H1 (cell line): ENCODE measurements around the gene IGF2R. TPM values are rescaled to one million over a fixed set of nuclear protein-coding genes. Genes with fewer than 3 reads are reported as not detected.

Experiments
- CTCF ChIA-PET: fragments of 300-600 bp; sonication (Branson Sonifier 250); formaldehyde crosslinking; loops from one replicate; lab custom pipeline; 2021; ENCODE audit not compliant: partially characterized antibody; lab: Charles Lee
- POLR2A ChIA-PET: fragments of 300-600 bp; sonication (Branson Sonifier 250); formaldehyde crosslinking; loops from one replicate; lab custom pipeline; 2021; ENCODE audit warnings: inconsistent platforms; ENCODE audit not compliant: partially characterized antibody; lab: Charles Lee
- DNase-seq, 2 experiments: peaks; one replicate each; pipeline versions ENCODE4 v3.0.0 to v3.0.0-alpha.2; 2010 to 2022; ENCODE audit warnings: low spot score in 2 of 2, low read depth in 1 of 2, mixed read lengths in 1 of 2
- FAIRE-seq: peaks from 2 replicates; lab custom pipeline; 2011; peaks lifted over from hg19 to GRCh38; lab: Jason Lieb, UNC
- H2AFZ ChIP-seq: 2 replicates; pipeline ENCODE4 v1.8.1; 2012; ENCODE audit warnings: low read length, inconsistent platforms
- H2AK5ac ChIP-seq: 2 replicates; pipeline ENCODE4 v1.6.1; 2013; ENCODE audit warnings: low read depth, low read length
- H2BK120ac ChIP-seq: replicated peaks from 2 replicates; pipeline ENCODE3; 2013; ENCODE audit warnings: low read depth, low read length, inconsistent platforms
- H2BK12ac ChIP-seq: 2 replicates; pipeline ENCODE4 v1.6.1; 2013; ENCODE audit warnings: low read depth, low read length
- H2BK15ac ChIP-seq: 2 replicates; pipeline ENCODE4 v1.6.1; 2013; ENCODE audit warnings: low read length
- H2BK20ac ChIP-seq: 2 replicates; pipeline ENCODE4 v1.6.1; 2013; ENCODE audit warnings: low read length
- H2BK5ac ChIP-seq: 2 replicates; pipeline ENCODE4 v1.6.1; 2013; ENCODE audit warnings: low read depth, low read length
- H3K14ac ChIP-seq: 2 replicates; pipeline ENCODE4 v1.6.1; 2013; ENCODE audit warnings: inconsistent platforms; ENCODE audit not compliant: insufficient read length
- H3K18ac ChIP-seq: 2 replicates; pipeline ENCODE4 v1.6.1; 2013; ENCODE audit warnings: low read length; ENCODE audit errors: extremely low read depth
- H3K23ac ChIP-seq: 2 replicates; pipeline ENCODE4 v1.6.1; 2013; ENCODE audit warnings: inconsistent platforms; ENCODE audit not compliant: insufficient read length
- H3K23me2 ChIP-seq: 2 replicates; pipeline ENCODE4 v1.6.1; 2013; ENCODE audit warnings: low read depth, low read length
- H3K27ac ChIP-seq: 2 replicates; pipeline ENCODE4 v1.6.1; 2011; ENCODE audit warnings: low read depth, low read length, inconsistent platforms
- H3K27me3 ChIP-seq, 4 experiments: replicated peaks in 1 of 4; 1 replicate in 1 of 4; 2 replicates in 3 of 4; pipeline versions ENCODE4 v1.6.1 to v1.8.1; 2011 to 2013; ENCODE audit warnings: low read length in 3 of 4, mild to moderate bottlenecking in 3 of 4, inconsistent platforms in 2 of 4, mixed read lengths in 2 of 4, moderate library complexity in 1 of 4; ENCODE audit not compliant: control insufficient read depth in 3 of 4, insufficient read depth in 3 of 4; ENCODE audit errors: extremely low read depth in 1 of 4
- H3K36me3 ChIP-seq, 4 experiments: 2 replicates each; pipeline versions ENCODE4 v1.6.1 to v1.8.1; 2011 to 2013; ENCODE audit warnings: mild to moderate bottlenecking in 4 of 4, low read length in 3 of 4, moderate library complexity in 2 of 4, control low read depth in 1 of 4, inconsistent platforms in 1 of 4; ENCODE audit not compliant: insufficient read depth in 4 of 4, control insufficient read depth in 2 of 4
- H3K4ac ChIP-seq: replicated peaks from 2 replicates; pipeline ENCODE3; 2013; ENCODE audit warnings: low read length, low read depth, mixed read lengths, inconsistent platforms; ENCODE audit not compliant: insufficient read length
- H3K4me1 ChIP-seq, 4 experiments: replicated peaks in 1 of 4; 1 replicate in 1 of 4; 2 replicates in 3 of 4; pipeline versions ENCODE4 v1.6.1 to v1.8.1; 2011 to 2013; ENCODE audit warnings: low read length in 3 of 4, inconsistent platforms in 2 of 4, mixed read lengths in 1 of 4; ENCODE audit not compliant: insufficient read depth in 4 of 4, control insufficient read depth in 3 of 4
- H3K4me2 ChIP-seq, 2 experiments: 2 replicates each; pipeline versions ENCODE4 v1.6.1 to v1.8.1; 2011 to 2013; ENCODE audit warnings: low read depth in 2 of 2, low read length in 2 of 2, control low read depth in 1 of 2, inconsistent platforms in 1 of 2, mild to moderate bottlenecking in 1 of 2; ENCODE audit not compliant: insufficient read depth in 1 of 2
- H3K4me3 ChIP-seq, 4 experiments: fragments of 200-600, 300-600 bp in 1 of 4; sonication (generic), shearing (Covaris generic), sonication (Bioruptor Twin) in 1 of 4; 2 replicates each; pipeline versions ENCODE4 v1.5.1 to v1.8.1; 2011 to 2016; ENCODE audit warnings: low read length in 4 of 4, low read depth in 3 of 4, control low read depth in 2 of 4, inconsistent platforms in 2 of 4, mild to moderate bottlenecking in 2 of 4, mixed read lengths in 1 of 4, moderate library complexity in 1 of 4; ENCODE audit not compliant: insufficient read depth in 2 of 4; ENCODE audit errors: extremely low read depth in 1 of 4
- H3K56ac ChIP-seq: replicated peaks from 2 replicates; pipeline ENCODE3; 2013; ENCODE audit warnings: low read depth, mild to moderate bottlenecking, mixed read lengths, low read length, inconsistent platforms; ENCODE audit not compliant: insufficient read length
- H3K79me1 ChIP-seq: 2 replicates; pipeline ENCODE4 v1.6.1; 2013; ENCODE audit warnings: low read depth, low read length, control low read depth
- H3K79me2 ChIP-seq, 2 experiments: 2 replicates each; pipeline versions ENCODE4 v1.6.1 to v1.8.1; 2012 to 2013; ENCODE audit warnings: low read length in 2 of 2, mild to moderate bottlenecking in 2 of 2, inconsistent platforms in 1 of 2; ENCODE audit not compliant: insufficient read depth in 2 of 2, control insufficient read depth in 1 of 2
- H3K9ac ChIP-seq, 4 experiments: replicated peaks in 1 of 4; 1 replicate in 1 of 4; 2 replicates in 3 of 4; pipeline versions ENCODE4 v1.6.1 to v1.8.1; 2011 to 2013; ENCODE audit warnings: low read depth in 3 of 4, low read length in 3 of 4, control low read depth in 2 of 4, mild to moderate bottlenecking in 2 of 4, moderate library complexity in 2 of 4, inconsistent platforms in 1 of 4; ENCODE audit errors: extremely low read depth in 1 of 4
- H3K9me3 ChIP-seq, 2 experiments: 2 replicates each; pipeline versions ENCODE4 v1.6.1 to v1.8.1; 2012 to 2013; ENCODE audit warnings: mild to moderate bottlenecking in 2 of 2, moderate library complexity in 2 of 2, control low read depth in 1 of 2, inconsistent platforms in 1 of 2, low read depth in 1 of 2, low read length in 1 of 2, mixed read lengths in 1 of 2; ENCODE audit not compliant: insufficient read depth in 2 of 2
- H4K20me1 ChIP-seq, 2 experiments: replicated peaks in 1 of 2; 2 replicates each; pipeline versions ENCODE3 to v1.8.1; 2011 to 2013; ENCODE audit warnings: inconsistent platforms in 2 of 2, low read length in 2 of 2, mild to moderate bottlenecking in 1 of 2; ENCODE audit not compliant: insufficient read depth in 2 of 2, control insufficient read depth in 1 of 2
- H4K5ac ChIP-seq: 2 replicates; pipeline ENCODE4 v1.6.1; 2013; ENCODE audit warnings: low read length, low read depth, mixed read lengths, inconsistent platforms; ENCODE audit not compliant: insufficient read length
- H4K8ac ChIP-seq: 2 replicates; pipeline ENCODE4 v1.8.0; 2013; ENCODE audit warnings: mild to moderate bottlenecking, moderate library complexity, low read length, inconsistent platforms; ENCODE audit not compliant: insufficient read depth; ENCODE audit errors: extremely low read depth
- H4K91ac ChIP-seq: replicated peaks from 2 replicates; pipeline ENCODE3; 2013; ENCODE audit warnings: low read length, mixed read lengths, inconsistent platforms; ENCODE audit not compliant: insufficient read length
- CBX5 ChIP-seq: fragments of 300-800, 300-1000 bp; sonication (generic); IDR thresholded peaks from 2 replicates; pipeline ENCODE4 v1.7.1; 2016; ENCODE audit warnings: antibody characterized with exemption, low read length, low read depth
- EGR1 ChIP-seq: IDR thresholded peaks from 2 replicates; pipeline ENCODE4 v1.6.1; 2011; ENCODE audit warnings: low read depth, low read length, borderline replicate concordance
- POLR2A ChIP-seq, 2 experiments: IDR thresholded peaks; 1 replicate in 1 of 2; 2 replicates in 1 of 2; pipeline ENCODE4 v1.6.1; 2011; ENCODE audit warnings: low read depth in 2 of 2, low read length in 2 of 2, mild to moderate bottlenecking in 2 of 2; ENCODE audit errors: control extremely low read depth in 1 of 2
- POLR2AphosphoS5 ChIP-seq: IDR thresholded peaks from 2 replicates; pipeline ENCODE4 v1.6.1; 2011; ENCODE audit warnings: low read depth, low read length
- RXRA ChIP-seq: IDR thresholded peaks from 2 replicates; pipeline ENCODE4 v1.6.1; 2011; ENCODE audit warnings: low read depth, mild to moderate bottlenecking, low read length, moderate library complexity; ENCODE audit not compliant: insufficient read depth
- SIRT6 ChIP-seq: IDR thresholded peaks from one replicate; pipeline ENCODE4 v1.7.1; 2012; ENCODE audit warnings: low read length, inconsistent platforms
- SIX5 ChIP-seq: IDR thresholded peaks from 2 replicates; pipeline ENCODE4 v1.6.1; 2011; ENCODE audit warnings: mild to moderate bottlenecking, low read depth, low read length
- whole genome bisulfite sequencing, 2 experiments: shearing (Covaris generic) in 1 of 2; methylation state at CpG; one replicate each; pipeline versions ENCODE4 v1.1.6 to v1.1.7; 2013 to 2015; ENCODE audit warnings: low lambda C conversion rate in 2 of 2, mixed read lengths in 2 of 2, inconsistent platforms in 1 of 2, low coverage in 1 of 2, missing lambda C conversion rate in 1 of 2; ENCODE audit not compliant: insufficient replicate concordance in 2 of 2, insufficient coverage in 1 of 2, insufficient read length in 1 of 2; ENCODE audit errors: extremely low coverage in 1 of 2, missing lambda C conversion rate in 1 of 2; 5-methylcytosine and 5-hydroxymethylcytosine counted together
- polyA plus RNA-seq, 7 experiments: library from polyadenylated mRNA; depleted of rRNA in 3 of 7; stranded (reverse) in 5 of 7; unstranded in 2 of 7; fragments of >200 nt in 5 of 7; fragments of 200-250 nt in 2 of 7; gene quantifications; 1 replicate in 5 of 7; 2 replicates in 1 of 7; 4 replicates in 1 of 7; pipeline versions ENCODE4 v1.2.1 to v1.2.3, GENCODE V29; 2011 to 2013; ENCODE audit warnings: missing spikeins in 2 of 7, mixed read lengths in 2 of 7
- total RNA-seq: library from RNA; stranded (reverse); fragmentation: NEBNext Ultra II Directional; extraction: Animal tissue kit (Norgen Biotek cat#: 25700); gene quantifications from 2 replicates; pipeline ENCODE4 v1.2.1, GENCODE V29; 2021

IGF2R gene
- total and polyA plus RNA-seq, 2 of the 8 experiments (the other 6 are each of a cell fraction or from before 2014, with no cell fraction given) = 20.6 to 74.1 TPM

DNA sequence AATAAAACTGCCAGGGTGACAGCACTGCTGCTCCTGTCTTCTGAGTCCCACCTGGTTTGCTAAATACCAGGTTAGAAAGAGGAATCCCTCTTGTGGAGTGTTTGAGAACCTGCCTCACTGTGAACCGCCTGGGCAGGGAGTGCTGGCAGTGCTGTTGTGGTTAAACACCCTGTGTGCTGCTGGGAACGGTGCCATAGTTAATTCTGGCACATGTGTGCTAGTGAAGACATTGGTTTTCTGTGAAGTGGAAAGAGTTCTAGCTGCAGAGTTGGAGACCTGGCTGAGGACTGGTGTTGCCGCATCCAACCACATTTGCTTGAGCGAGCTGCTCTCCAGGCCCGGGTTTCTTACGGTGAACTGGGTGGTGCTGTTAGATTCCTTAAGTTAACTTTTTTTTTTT lies 72.7 kb downstream of the IGF2R start:
- no peak overlapping the region for H2BK20ac ChIP-seq
- H3K18ac ChIP-seq = no peak overlapping the region
- H4K5ac ChIP-seq = no peak overlapping the region
- no peak overlapping the region for H3K9ac ChIP-seq
- no peak overlapping the region for H3K4me2 ChIP-seq
- H3K14ac ChIP-seq = no peak overlapping the region
- no peaks in the 10 kb centered on the region for H3K27me3 ChIP-seq
- H4K8ac ChIP-seq = no peak overlapping the region
- ChIA-PET CTCF (interaction anchor here (0.6 to 1.5 kb wide), 3 partner anchors 12 to 175 kb away, joined by 3 read pairs; no protein-coding TSS in a partner anchor), POLR2A (interaction anchor here (0.6 kb wide), 1 partner anchor 139 kb away, joined by 4 read pairs; no protein-coding TSS in a partner anchor)
- no peaks in the 10 kb centered on the region for H3K9me3 ChIP-seq
- H3K56ac ChIP-seq = no peak overlapping the region
- H3K4me1 ChIP-seq = no peaks in the 10 kb centered on the region
- no peaks in the 10 kb centered on the region for H3K23me2 ChIP-seq
- H2AK5ac ChIP-seq = no peak overlapping the region
- no peak overlapping the region for H2BK120ac ChIP-seq
- DNase-seq (no peak), FAIRE-seq (no peak)
- TF ChIP-seq RXRA (no peak), POLR2AphosphoS5 (no peak), POLR2A (IDR thresholded peaks at IDR 0.05; ENCODE audit: control extremely low read depth in 1 of 2, low read depth in 2 of 2, low read length in 2 of 2) (no peak), SIX5 (no peak), EGR1 (no peak), SIRT6 (no peak), CBX5 (no peak)
- H3K27ac ChIP-seq = no peak overlapping the region
- H3K23ac ChIP-seq = no peak overlapping the region
- no peak overlapping the region for H3K4ac ChIP-seq
- H4K20me1 ChIP-seq = peaks cover 2 to 3% of the 10 kb centered on the region in 2 experiments
- no peaks in the 10 kb centered on the region for H3K79me1 ChIP-seq
- peaks cover 31 to 61% (median 54%) of the 10 kb centered on the region in 4 experiments for H3K36me3 ChIP-seq
- H2BK5ac ChIP-seq = no peak overlapping the region
- H2BK15ac ChIP-seq = no peak overlapping the region
- H4K91ac ChIP-seq = no peak overlapping the region
- 96% methylated on average over 6 of the region's 6 CpGs; no CpG with 5 or more reads in 1 of the 2 experiments for WGBS, 2 experiments
- no peak overlapping the region for H3K4me3 ChIP-seq
- no peaks in the 10 kb centered on the region for H3K79me2 ChIP-seq
- H2BK12ac ChIP-seq = no peak overlapping the region
- H2AFZ ChIP-seq = no peak overlapping the region
